ENCODE results near the gene CORIN. TPM values are rescaled to one million over a fixed set of nuclear protein-coding genes. Genes with fewer than 3 reads are reported as not detected.

The CORIN gene
- total RNA-seq, 6 experiments from 2014 or later: 0.12 to 0.44 (median 0.16) TPM; not detected in 1

GRCh38 chr4:47612116-47613023 is 225.5 kb downstream of the CORIN start:
- H3K27me3 ChIP-seq: no peaks in the 10 kb centered on the region
- H3K36me3 ChIP-seq: no peaks in the 10 kb centered on the region
- intact Hi-C loops (cut with DNase I): no loop called here
- no peak for ATAC-seq
- H3K27ac ChIP-seq: no peak overlapping the region
- H3K4me1 ChIP-seq: no peaks in the 10 kb centered on the region
- no peak overlapping the region for H3K4me3 ChIP-seq
- TF ChIP-seq CTCF (IDR thresholded peaks at IDR 0.05) (no peak), POLR2A (IDR thresholded peaks at IDR 0.05) (no peak)
- H3K9me3 ChIP-seq: no peaks in the 10 kb centered on the region
- DNase-seq: no peak
- WGBS (ENCODE audit: insufficient coverage, low coverage, low lambda C conversion rate, missing lambda C conversion rate): 61% methylated on average over 4 of the region's 4 CpGs

- WGBS (ENCODE audit: insufficient coverage, low coverage, low lambda C conversion rate, missing lambda C conversion rate): 81% methylated on average over 3 of the region's 3 CpGs
- Histone ChIP-seq H3K9me3 (no peaks in the 10 kb centered on the region), H3K4me1 (no peaks in the 10 kb centered on the region), H3K4me3 (no peak overlapping the region), H3K27ac (no peak overlapping the region), H3K27me3 (no peaks in the 10 kb centered on the region), H3K36me3 (no peaks in the 10 kb centered on the region)
- DNase-seq: no peak
- no peak for ATAC-seq
- intact Hi-C loops (cut with DNase I): no loop called here
- TF ChIP-seq CTCF (IDR thresholded peaks at IDR 0.05) (no peak), POLR2A (IDR thresholded peaks at IDR 0.05) (no peak)
Measured at GRCh38 chr4:47606482-47606881, 231.4 kb downstream of the CORIN start.

GRCh38 chr4:47598896-47599295 is 239.0 kb downstream of the CORIN start:
- H3K27ac ChIP-seq: no peak overlapping the region
- no peak overlapping the region for H3K4me3 ChIP-seq
- intact Hi-C loops (cut with DNase I): no loop called here
- no peaks in the 10 kb centered on the region for H3K36me3 ChIP-seq
- H3K27me3 ChIP-seq: no peaks in the 10 kb centered on the region
- no peaks in the 10 kb centered on the region for H3K9me3 ChIP-seq
- TF ChIP-seq CTCF (IDR thresholded peaks at IDR 0.05) (no peak), POLR2A (IDR thresholded peaks at IDR 0.05) (no peak)
- H3K4me1 ChIP-seq: no peaks in the 10 kb centered on the region
- no peak for DNase-seq
- 66% methylated on average over 2 of the region's 3 CpGs for WGBS (ENCODE audit: insufficient coverage, low coverage, low lambda C conversion rate, missing lambda C conversion rate)
- ATAC-seq: no peak

- ATAC-seq (no peak), DNase-seq (no peak)
- intact Hi-C loops (cut with DNase I): no loop called here
- TF ChIP-seq CTCF (IDR thresholded peaks at IDR 0.05) (no peak), POLR2A (IDR thresholded peaks at IDR 0.05) (no peak)
- H3K9me3 ChIP-seq: no peaks in the 10 kb centered on the region
- no peaks in the 10 kb centered on the region for H3K36me3 ChIP-seq
- no peaks in the 10 kb centered on the region for H3K27me3 ChIP-seq
- H3K4me1 ChIP-seq: no peaks in the 10 kb centered on the region
- no peak overlapping the region for H3K4me3 ChIP-seq
- WGBS (ENCODE audit: insufficient coverage, low coverage, low lambda C conversion rate, missing lambda C conversion rate): 75% methylated on average over 1 of the region's 1 CpG
- no peak overlapping the region for H3K27ac ChIP-seq
Measured at GRCh38 chr4:47598320-47598719, 239.5 kb downstream of the CORIN start.
